Mammary epithelial cell (primary cell): Measurements from ENCODE around the gene NDUFS6.

Experiments used
- EZH2 ChIP-seq: IDR thresholded peaks from 2 replicates; pipeline ENCODE4 v1.6.1; 2012; ENCODE audit warnings: low read length, inconsistent platforms, borderline replicate concordance
- TF ChIP-seq, protein P1 (sequence below), 2 donors: IDR thresholded peaks in 1 of 2; conservative IDR thresholded peaks in 1 of 2; 2 replicates each; pipeline ENCODE4 v1.5.1; 2011 to 2012; ENCODE audit warnings: inconsistent platforms in 2 of 2, low read length in 2 of 2, mild to moderate bottlenecking in 2 of 2, control low read depth in 1 of 2, low read depth in 1 of 2; ENCODE audit not compliant: insufficient read depth in 1 of 2; ENCODE audit errors: extremely low read depth in 1 of 2

DNA sequence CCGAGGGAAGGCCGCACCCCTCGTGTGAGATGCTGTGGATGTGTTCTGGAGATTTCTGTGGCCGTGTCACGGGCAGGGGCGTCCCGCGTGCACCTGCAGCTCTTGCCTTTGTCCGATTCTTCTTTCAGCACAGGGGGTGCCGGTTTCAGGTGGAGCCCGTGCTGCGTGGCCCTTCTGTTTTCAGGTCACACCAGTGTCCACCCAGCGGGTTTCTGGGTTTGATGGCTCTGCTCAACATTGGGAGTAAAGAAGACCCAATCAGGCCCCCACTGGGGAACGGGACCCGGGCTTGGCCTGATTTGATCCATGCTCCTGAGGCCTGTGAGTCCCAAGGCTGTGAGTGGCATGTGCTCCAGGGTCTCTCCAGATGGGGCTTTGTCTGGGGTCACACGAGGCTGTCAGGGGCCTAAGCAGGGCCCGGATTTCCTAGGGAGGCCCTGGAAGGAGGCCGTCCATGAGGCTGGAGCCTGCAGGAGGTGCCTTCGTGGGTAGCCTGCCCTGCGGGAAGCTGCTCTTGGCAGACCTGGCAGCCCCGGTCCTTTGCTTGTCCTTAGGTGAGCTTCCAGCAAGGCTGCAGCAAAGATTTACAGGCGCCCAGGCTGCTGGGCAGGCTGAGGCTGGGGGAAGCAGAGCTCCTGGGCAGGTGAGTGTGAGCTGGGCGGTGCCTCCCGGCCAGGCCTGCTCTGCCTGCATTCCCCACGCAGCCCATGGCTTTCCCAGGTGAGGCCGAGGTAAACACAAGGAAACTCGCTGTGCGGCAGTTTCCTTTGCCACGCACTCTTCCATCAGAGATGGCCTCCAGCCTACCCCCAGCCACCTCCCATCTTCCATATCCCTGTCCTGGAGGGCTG lies 14.4 kb upstream of the NDUFS6 start:
- TF ChIP-seq, protein P1, sequence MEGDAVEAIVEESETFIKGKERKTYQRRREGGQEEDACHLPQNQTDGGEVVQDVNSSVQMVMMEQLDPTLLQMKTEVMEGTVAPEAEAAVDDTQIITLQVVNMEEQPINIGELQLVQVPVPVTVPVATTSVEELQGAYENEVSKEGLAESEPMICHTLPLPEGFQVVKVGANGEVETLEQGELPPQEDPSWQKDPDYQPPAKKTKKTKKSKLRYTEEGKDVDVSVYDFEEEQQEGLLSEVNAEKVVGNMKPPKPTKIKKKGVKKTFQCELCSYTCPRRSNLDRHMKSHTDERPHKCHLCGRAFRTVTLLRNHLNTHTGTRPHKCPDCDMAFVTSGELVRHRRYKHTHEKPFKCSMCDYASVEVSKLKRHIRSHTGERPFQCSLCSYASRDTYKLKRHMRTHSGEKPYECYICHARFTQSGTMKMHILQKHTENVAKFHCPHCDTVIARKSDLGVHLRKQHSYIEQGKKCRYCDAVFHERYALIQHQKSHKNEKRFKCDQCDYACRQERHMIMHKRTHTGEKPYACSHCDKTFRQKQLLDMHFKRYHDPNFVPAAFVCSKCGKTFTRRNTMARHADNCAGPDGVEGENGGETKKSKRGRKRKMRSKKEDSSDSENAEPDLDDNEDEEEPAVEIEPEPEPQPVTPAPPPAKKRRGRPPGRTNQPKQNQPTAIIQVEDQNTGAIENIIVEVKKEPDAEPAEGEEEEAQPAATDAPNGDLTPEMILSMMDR (conservative IDR thresholded peaks at IDR 0.05 in 1 of 2, IDR thresholded peaks at IDR 0.05 in 1 of 2; ENCODE audit: extremely low read depth in 1 of 2, insufficient read depth in 1 of 2, low read depth in 1 of 2, low read length in 2 of 2): no peak
- TF ChIP-seq EZH2: no peak
